ENCODE data around the gene DOCK2. TPM values are rescaled to one million over a fixed set of nuclear protein-coding genes. Genes with fewer than 3 reads are reported as not detected.

Gene DOCK2
- polyA plus RNA-seq, 2 of the 4 experiments (the other 2 are of a cell fraction) = 2.1 to 4.6 TPM

DNA sequence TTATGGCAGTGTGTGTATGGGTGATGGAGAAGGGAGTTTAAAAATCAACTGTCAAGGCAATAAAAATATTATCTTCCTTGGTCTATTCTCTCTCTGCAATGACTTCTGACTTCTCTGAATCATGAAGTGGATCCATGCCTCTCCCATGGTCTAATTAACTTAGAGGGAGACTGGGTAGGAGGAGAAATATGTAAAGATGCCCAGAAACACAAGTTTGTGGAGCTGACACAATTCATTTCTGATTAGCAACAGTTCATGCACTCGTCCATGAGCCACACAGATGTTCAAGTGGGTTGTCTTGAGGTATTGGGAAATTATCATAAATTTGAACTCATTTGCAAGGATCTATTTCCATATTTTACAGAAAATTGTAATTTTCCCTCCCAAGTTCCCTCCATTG, 305.1 kb downstream of the DOCK2 start:
- TF ChIP-seq ZC3H11A (IDR thresholded peaks at IDR 0.05) (no peak), KDM5A (IDR thresholded peaks at IDR 0.05) (no peak), RARB (CRISPR knock-in tag; IDR thresholded peaks at IDR 0.05) (no peak), HES2 (IDR thresholded peaks at IDR 0.05) (no peak), CHD2 (IDR thresholded peaks at IDR 0.05; ENCODE audit: low read length, partially characterized antibody) (no peak), HMGXB4 (CRISPR knock-in tag; IDR thresholded peaks at IDR 0.05; ENCODE audit: borderline replicate concordance) (no peak), BHLHE40 (IDR thresholded peaks at IDR 0.05; ENCODE audit: low read depth, low read length) (no peak), PHF8 (IDR thresholded peaks at IDR 0.05; ENCODE audit: borderline replicate concordance, low read depth) (no peak), FOSL2 (IDR thresholded peaks at IDR 0.05) (no peak), FOSL2 (CRISPR knock-in tag; IDR thresholded peaks at IDR 0.05) (no peak), EHMT2 (IDR thresholded peaks at IDR 0.05; ENCODE audit: low read depth) (no peak), NPAS2 (CRISPR knock-in tag; IDR thresholded peaks at IDR 0.05; ENCODE audit: borderline replicate concordance) (no peak), SMC3 (IDR thresholded peaks at IDR 0.05) (no peak), EP300 (IDR thresholded peaks at IDR 0.05) (no peak), CHD4 (IDR thresholded peaks at IDR 0.05; ENCODE audit: borderline replicate concordance) (no peak), POLR2AphosphoS2 (conservative IDR thresholded peaks at IDR 0.05; ENCODE audit: low read length) (no peak), MYC (IDR thresholded peaks at IDR 0.05; ENCODE audit: borderline replicate concordance, low read length) (no peak), RFX5 (IDR thresholded peaks at IDR 0.05) (no peak)
- Histone ChIP-seq H3K4me1 (peaks cover 7% of the 10 kb centered on the region; the same call in 1 of the 3 replicates), H3K9me3 (no peaks in the 10 kb centered on the region), H3K27ac (no peak overlapping the region), H3K4me3 (no peak overlapping the region), H3K4me2 (no peak overlapping the region)
- FAIRE-seq (no peak), DNase-seq (ENCODE audit: low read depth in 1 of 2, low spot score in 1 of 2) (no peak), ATAC-seq (no peak)
- WGBS (ENCODE audit: missing lambda C conversion rate) = 57% methylated on average over 1 of the region's 1 CpG
- CTCF ChIA-PET = no interaction called here
- POLR2A ChIA-PET = no interaction called here

GRCh38 chr5:169943026-169943425, 306.0 kb downstream of the DOCK2 start:
- no peak for ATAC-seq
- DNase-seq (ENCODE audit: low read depth in 1 of 2, low spot score in 1 of 2) = no peak
- Histone ChIP-seq H3K9me3 (no peaks in the 10 kb centered on the region), H3K4me2 (no peak overlapping the region), H3K4me3 (no peak overlapping the region), H3K4me1 (peaks cover 7% of the 10 kb centered on the region; the same call in 1 of the 3 replicates), H3K27ac (no peak overlapping the region)
- TF ChIP-seq CBX2 (IDR thresholded peaks at IDR 0.05; ENCODE audit: borderline replicate concordance, low read depth) (no peak), RAD21 (conservative IDR thresholded peaks at IDR 0.05 in 1 of 2, IDR thresholded peaks at IDR 0.05 in 1 of 2) (no peak), POLR2A (IDR thresholded peaks at IDR 0.05; ENCODE audit: low read length) (no peak), FOXS1 (CRISPR knock-in tag; IDR thresholded peaks at IDR 0.05) (no peak), BHLHE40 (IDR thresholded peaks at IDR 0.05; ENCODE audit: low read depth, low read length) (no peak), EHF (CRISPR knock-in tag; IDR thresholded peaks at IDR 0.05) (no peak), RNF2 (IDR thresholded peaks at IDR 0.05; ENCODE audit: borderline replicate concordance, low read depth) (no peak), MAX (IDR thresholded peaks at IDR 0.05) (no peak)
- POLR2A ChIA-PET = no interaction called here
- FAIRE-seq = no peak
- CTCF ChIA-PET = no interaction called here
- WGBS (ENCODE audit: missing lambda C conversion rate) = 66% methylated on average over 4 of the region's 4 CpGs

Measured in A549 (cell line).